CD14-positive monocyte (primary cell): ENCODE measurements around the gene UBL4A. TPM values are rescaled to one million over a fixed set of nuclear protein-coding genes. Genes with fewer than 3 reads are reported as not detected.

Source experiments
- DNase-seq, 3 donors: peaks; one replicate each; pipeline ENCODE4 v3.0.0-alpha.2; 2011 to 2022
- H2AFZ ChIP-seq: 2 replicates; pipeline ENCODE4 v1.6.0; 2012; ENCODE audit warnings: mild to moderate bottlenecking, low read depth, low read length, inconsistent platforms; ENCODE audit not compliant: insufficient read depth, poor library complexity, severe bottlenecking
- H3K27ac ChIP-seq, 2 donors: 1 replicate in 1 of 2; 2 replicates in 1 of 2; pipeline ENCODE4 v1.5.1; 2012 to 2013; ENCODE audit warnings: low read length in 2 of 2, control low read depth in 1 of 2, inconsistent platforms in 1 of 2, low read depth in 1 of 2, mild to moderate bottlenecking in 1 of 2
- H3K27me3 ChIP-seq, 2 donors: one replicate each; pipeline versions ENCODE4 v1.6.0 to v1.6.1; 2011 to 2013; ENCODE audit warnings: low read length in 2 of 2; ENCODE audit not compliant: control insufficient read depth in 2 of 2, insufficient read depth in 2 of 2
- H3K36me3 ChIP-seq, 2 donors: replicated peaks in 1 of 2; 1 replicate in 1 of 2; 2 replicates in 1 of 2; pipeline versions ENCODE4 v1.5.1 to v1.6.1; 2012 to 2013; ENCODE audit warnings: low read length in 2 of 2, control low read depth in 1 of 2, inconsistent platforms in 1 of 2, mild to moderate bottlenecking in 1 of 2; ENCODE audit not compliant: insufficient read depth in 2 of 2, control insufficient read depth in 1 of 2
- H3K4me1 ChIP-seq, 2 donors: 1 replicate in 1 of 2; 2 replicates in 1 of 2; pipeline versions ENCODE4 v1.5.1 to v1.6.1; 2012 to 2013; ENCODE audit warnings: low read length in 2 of 2, control low read depth in 1 of 2, inconsistent platforms in 1 of 2, mild to moderate bottlenecking in 1 of 2, moderate library complexity in 1 of 2; ENCODE audit not compliant: insufficient read depth in 2 of 2, control insufficient read depth in 1 of 2
- H3K4me2 ChIP-seq: replicated peaks from 2 replicates; pipeline ENCODE3; 2012; ENCODE audit warnings: low read length, moderate library complexity, mild to moderate bottlenecking; ENCODE audit not compliant: poor library complexity, severe bottlenecking; ENCODE audit errors: extremely low read depth
- H3K4me3 ChIP-seq, 3 experiments: fragments of 200-600 bp in 1 of 3; sonication (generic) in 1 of 3; replicated peaks in 1 of 3; 1 replicate in 2 of 3; 2 replicates in 1 of 3; pipeline ENCODE4 v1.5.1; 2011 to 2013; ENCODE audit warnings: low read length in 3 of 3, mild to moderate bottlenecking in 3 of 3, control low read depth in 2 of 3, low read depth in 2 of 3, inconsistent platforms in 1 of 3, moderate library complexity in 1 of 3
- H3K79me2 ChIP-seq: 2 replicates; pipeline ENCODE4 v1.6.0; 2012; ENCODE audit warnings: mild to moderate bottlenecking, control low read depth, inconsistent platforms, low read length, moderate library complexity; ENCODE audit not compliant: insufficient read depth
- H3K9ac ChIP-seq: 2 replicates; pipeline ENCODE4 v1.6.0; 2017; ENCODE audit warnings: low read length, mild to moderate bottlenecking; ENCODE audit not compliant: insufficient read depth, poor library complexity, severe bottlenecking
- H3K9me3 ChIP-seq, 2 donors: replicated peaks in 1 of 2; 1 replicate in 1 of 2; 2 replicates in 1 of 2; pipeline versions ENCODE4 v1.5.1 to v1.6.1; 2012 to 2013; ENCODE audit warnings: low read length in 2 of 2, control low read depth in 1 of 2; ENCODE audit not compliant: control insufficient read depth in 1 of 2, insufficient read depth in 1 of 2
- H4K20me1 ChIP-seq: 2 replicates; pipeline ENCODE4 v1.6.0; 2012; ENCODE audit warnings: mild to moderate bottlenecking, low read length, control low read depth, moderate library complexity; ENCODE audit not compliant: insufficient read depth
- H3K27ac Mint-ChIP-seq, 7 donors: one replicate each; pipeline ENCODE4 v1.8.0; 2020; ENCODE audit warnings: mild to moderate bottlenecking in 7 of 7, mixed read lengths in 7 of 7, moderate library complexity in 6 of 7, inconsistent platforms in 2 of 7
- H3K27me3 Mint-ChIP-seq, 3 donors: one replicate each; pipeline ENCODE4 v1.8.0; 2021 to 2022; ENCODE audit warnings: low read depth in 3 of 3, mild to moderate bottlenecking in 3 of 3, mixed read lengths in 3 of 3, moderate library complexity in 3 of 3, inconsistent platforms in 1 of 3
- H3K36me3 Mint-ChIP-seq, 2 donors: one replicate each; pipeline ENCODE4 v1.8.0; 2020; ENCODE audit warnings: mixed read lengths in 2 of 2, inconsistent platforms in 1 of 2, mild to moderate bottlenecking in 1 of 2
- H3K4me1 Mint-ChIP-seq: one replicate; pipeline ENCODE4 v1.8.0; 2020; ENCODE audit warnings: mild to moderate bottlenecking, mixed read lengths
- H3K4me3 Mint-ChIP-seq, 2 donors: one replicate each; pipeline ENCODE4 v1.8.0; 2020; ENCODE audit warnings: mild to moderate bottlenecking in 2 of 2, mixed read lengths in 2 of 2, moderate library complexity in 1 of 2
- H3K9me3 Mint-ChIP-seq, 7 donors: one replicate each; pipeline ENCODE4 v1.8.0; 2020 to 2022; ENCODE audit warnings: mixed read lengths in 7 of 7, mild to moderate bottlenecking in 6 of 7, moderate library complexity in 6 of 7, inconsistent platforms in 2 of 7
- CTCF ChIP-seq: fragments of 200-600 bp; IDR thresholded peaks from one replicate; pipeline ENCODE4 v1.8.0; 2022; ENCODE audit warnings: antibody characterized with exemption, mild to moderate bottlenecking
- WGBS: methylation state at CpG from one replicate; pipeline ENCODE4 v1.1.5; 2013; ENCODE audit warnings: missing lambda C conversion rate; ENCODE audit not compliant: insufficient coverage; 5-methylcytosine and 5-hydroxymethylcytosine counted together
- intact Hi-C, 2 donors: fragments of 100-400 bp; cut with micrococcal nuclease; formaldehyde crosslinking; loops; one replicate each; pipeline versions ENCODE4 v1.15.0 to v1.15.1; 2023
- polyA plus RNA-seq, 3 donors: library from polyadenylated mRNA; depleted of rRNA in 1 of 3; unstranded in 2 of 3; stranded (reverse) in 1 of 3; fragments of 300-500 nt in 2 of 3; fragments of >200 nt in 1 of 3; fragmentation: Illumina TruSeq in 2 of 3; gene quantifications; 1 replicate in 2 of 3; 2 replicates in 1 of 3; pipeline ENCODE4 v1.2.3, GENCODE V29; 2012 to 2021

UBL4A gene
- polyA plus RNA-seq, 3 donors, result 27.9 to 29.0 (median 28.1) TPM

DNA sequence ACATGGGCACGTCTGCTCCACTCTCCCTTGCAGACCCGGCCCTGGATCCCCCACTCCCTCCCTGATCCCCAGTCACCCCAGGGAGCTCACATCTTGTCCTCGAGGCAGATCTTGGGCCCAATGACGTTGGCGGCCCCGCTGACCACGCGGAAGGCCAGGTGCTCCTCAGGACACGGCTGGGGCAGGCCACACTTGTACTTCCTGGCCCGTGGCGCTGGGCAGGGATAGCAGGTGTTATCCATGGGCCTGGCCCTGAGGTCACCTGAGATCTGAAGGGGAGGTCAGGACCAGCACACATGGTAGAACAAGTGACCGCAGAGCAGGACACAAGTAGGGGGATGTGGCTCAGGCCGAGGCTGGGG is 21.9 kb upstream of the UBL4A start:
- DNase-seq, result no peak
- Mint-ChIP-seq H3K9me3 (peaks cover 0 to 13% (median 6%) of the 10 kb centered on the region in 7 donors), H3K27ac (peak overlapping the region in 3 of 7 donors; percentile 60 to 64 (median 61)), H3K27me3 (peaks cover 0 to 5% (median 2%) of the 10 kb centered on the region in 3 donors), H3K36me3 (peaks cover 42 to 50% of the 10 kb centered on the region in 2 donors), H3K4me3 (no peak overlapping the region), H3K4me1 (no peaks in the 10 kb centered on the region)
- intact Hi-C loops, result no loop called here
- no peak overlapping the region for H3K9ac ChIP-seq
- H3K79me2 ChIP-seq, result no peaks in the 10 kb centered on the region
- no peak overlapping the region for H3K27ac ChIP-seq
- H2AFZ ChIP-seq, result no peak overlapping the region
- no peak for TF ChIP-seq CTCF
- H3K4me3 ChIP-seq, result no peak overlapping the region
- H3K36me3 ChIP-seq, result peaks cover 11 to 35% of the 10 kb centered on the region in 2 donors
- no peak overlapping the region for H3K4me2 ChIP-seq
- H4K20me1 ChIP-seq, result no peaks in the 10 kb centered on the region
- no peaks in the 10 kb centered on the region for H3K4me1 ChIP-seq
- H3K9me3 ChIP-seq, result no peaks in the 10 kb centered on the region
- WGBS, result 99% methylated on average over 10 of the region's 13 CpGs
- H3K27me3 ChIP-seq, result no peaks in the 10 kb centered on the region

DNA sequence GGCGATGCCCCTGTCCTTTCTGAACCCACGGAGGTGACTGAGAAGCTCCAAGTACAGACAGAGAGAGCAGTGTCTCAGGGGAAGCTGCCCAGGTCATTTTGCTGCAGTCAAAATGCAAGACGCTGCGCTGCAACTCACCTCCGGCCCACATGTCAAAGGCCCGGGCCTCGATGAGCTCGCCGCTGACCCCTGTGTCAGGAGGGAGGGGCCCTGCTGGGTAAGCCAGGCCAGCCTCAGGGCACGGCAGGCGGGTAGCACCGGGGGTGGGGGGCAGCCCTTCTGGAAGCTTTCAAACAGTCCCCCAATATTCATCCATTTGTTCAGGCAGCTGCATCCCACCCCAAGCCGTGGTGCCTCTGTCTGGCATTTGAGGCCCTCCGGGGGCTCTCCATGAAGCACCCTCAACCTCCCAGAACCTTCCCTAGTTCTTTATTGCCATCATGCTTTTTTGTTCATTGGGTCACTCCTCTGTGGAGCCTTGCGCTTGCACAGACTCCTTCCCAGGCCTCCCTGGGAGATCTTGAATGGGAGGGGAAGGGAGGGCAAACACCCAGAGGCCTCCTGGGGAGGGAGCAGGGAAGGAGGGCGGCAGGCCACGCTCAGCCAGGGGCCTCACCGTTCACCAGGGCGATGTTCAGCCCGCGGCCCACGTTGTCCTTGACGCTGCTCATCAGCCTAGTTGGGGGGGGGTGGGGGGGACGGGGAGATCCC is 21.4 kb upstream of the UBL4A start:
- no peak overlapping the region for H3K9ac ChIP-seq
- DNase-seq, result no peak

More for the DNA sequence above, 21.4 kb upstream of the UBL4A start:
- no peak overlapping the region for H3K4me2 ChIP-seq
- H3K36me3 ChIP-seq, result peaks cover 11 to 35% of the 10 kb centered on the region in 2 donors
- Mint-ChIP-seq H3K27me3 (peaks cover 0 to 5% (median 2%) of the 10 kb centered on the region in 3 donors), H3K27ac (peak overlapping the region in 1 of 7 donors; percentile 40), H3K9me3 (peaks cover 0 to 14% (median 6%) of the 10 kb centered on the region in 7 donors), H3K4me1 (no peaks in the 10 kb centered on the region), H3K36me3 (peaks cover 42 to 50% of the 10 kb centered on the region in 2 donors), H3K4me3 (no peak overlapping the region)
- 98% methylated on average over 7 of the region's 24 CpGs for WGBS
- no peaks in the 10 kb centered on the region for H3K4me1 ChIP-seq
- H3K27me3 ChIP-seq, result no peaks in the 10 kb centered on the region
- intact Hi-C loops, result no loop called here
- H3K27ac ChIP-seq, result no peak overlapping the region
- H4K20me1 ChIP-seq, result no peaks in the 10 kb centered on the region
- H3K9me3 ChIP-seq, result no peaks in the 10 kb centered on the region
- no peak overlapping the region for H3K4me3 ChIP-seq
- TF ChIP-seq CTCF, result no peak
- no peaks in the 10 kb centered on the region for H3K79me2 ChIP-seq
- H2AFZ ChIP-seq, result no peak overlapping the region
